HUES6 (cell line): ENCODE measurements around the gene OVCA2.
A peak's percentile ranks its signal among the peaks of the same experiment; 100 is the strongest.

ENCODE experiments used
- H3K27ac ChIP-seq: 2 replicates; pipeline ENCODE4 v1.7.0; 2013; ENCODE audit warnings: low read depth, mild to moderate bottlenecking, low read length, inconsistent platforms
- H3K27me3 ChIP-seq: 2 replicates; pipeline ENCODE4 v1.6.1; 2013; ENCODE audit warnings: low read length; ENCODE audit not compliant: control insufficient read depth, insufficient read depth
- H3K36me3 ChIP-seq: 2 replicates; pipeline ENCODE4 v1.6.1; 2013; ENCODE audit warnings: low read length; ENCODE audit not compliant: control insufficient read depth, insufficient read depth
- H3K4me1 ChIP-seq: 2 replicates; pipeline ENCODE4 v1.6.1; 2013; ENCODE audit warnings: low read length; ENCODE audit not compliant: control insufficient read depth, insufficient read depth
- H3K4me3 ChIP-seq: 2 replicates; pipeline ENCODE4 v1.5.1; 2013; ENCODE audit warnings: low read depth, low read length
- H3K9ac ChIP-seq: one replicate; pipeline ENCODE4 v1.6.1; 2013; ENCODE audit warnings: mild to moderate bottlenecking, low read length
- H3K9me3 ChIP-seq: 2 replicates; pipeline ENCODE4 v1.6.1; 2013; ENCODE audit warnings: low read depth, low read length; ENCODE audit not compliant: control insufficient read depth, insufficient read depth

The OVCA2 gene

DNA sequence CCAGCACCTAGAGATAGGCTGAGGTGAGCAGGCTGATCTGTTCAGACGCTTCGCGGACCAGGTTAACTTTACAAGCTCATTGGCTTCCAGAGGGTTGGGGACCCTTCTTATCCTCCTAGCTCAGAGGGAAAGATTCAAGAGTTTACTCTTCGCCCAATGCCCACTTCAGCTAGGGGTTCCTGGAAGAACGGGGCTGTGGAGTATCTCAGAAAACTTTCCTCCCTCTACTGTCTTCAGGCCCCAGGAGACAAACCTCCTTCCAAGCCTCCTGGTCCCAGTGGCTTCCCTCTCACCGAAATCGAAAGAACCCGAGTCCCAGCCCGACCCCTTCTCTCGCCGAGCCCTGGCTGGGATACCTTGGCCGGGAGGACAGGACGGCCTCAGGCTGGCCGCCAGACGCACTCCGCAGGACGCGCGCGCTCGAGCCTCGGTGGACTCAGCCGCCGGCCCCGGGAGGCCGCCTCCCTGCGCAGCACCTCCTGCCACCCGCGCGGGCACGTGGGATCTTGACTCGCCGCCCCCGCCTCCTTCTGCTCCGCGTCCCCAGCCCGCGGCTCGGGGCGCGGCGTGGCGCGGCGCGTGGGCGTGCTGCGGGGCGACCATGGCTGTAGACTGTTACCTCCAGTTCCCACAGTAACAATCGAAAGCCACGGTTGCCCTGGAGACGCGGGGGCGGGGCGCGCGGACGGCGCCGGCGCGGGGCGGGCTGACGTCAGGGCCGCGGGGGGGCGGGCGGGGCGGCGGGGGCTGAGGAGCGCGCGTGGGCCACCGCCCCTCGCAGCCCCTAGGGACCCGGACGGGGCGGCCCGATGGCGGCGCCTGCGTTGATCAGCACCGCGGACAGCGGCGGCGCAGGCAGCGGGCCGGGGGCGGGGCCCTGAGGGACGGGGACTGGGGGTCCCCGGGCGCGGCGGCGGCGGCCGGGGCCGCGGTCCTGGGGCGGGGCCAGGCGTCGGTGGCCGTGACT is 7.8 kb downstream of the OVCA2 start:
- peak overlapping the region; percentile 69 for H3K4me3 ChIP-seq
- H3K36me3 ChIP-seq, result no peaks in the 10 kb centered on the region
- H3K9ac ChIP-seq, result peak overlapping the region; percentile 49
- no peaks in the 10 kb centered on the region for H3K9me3 ChIP-seq
- H3K27me3 ChIP-seq, result peaks cover 75% of the 10 kb centered on the region
- H3K4me1 ChIP-seq, result peaks cover 13% of the 10 kb centered on the region; the same call in 1 of the 2 replicates
- H3K27ac ChIP-seq, result no peak overlapping the region

DNA sequence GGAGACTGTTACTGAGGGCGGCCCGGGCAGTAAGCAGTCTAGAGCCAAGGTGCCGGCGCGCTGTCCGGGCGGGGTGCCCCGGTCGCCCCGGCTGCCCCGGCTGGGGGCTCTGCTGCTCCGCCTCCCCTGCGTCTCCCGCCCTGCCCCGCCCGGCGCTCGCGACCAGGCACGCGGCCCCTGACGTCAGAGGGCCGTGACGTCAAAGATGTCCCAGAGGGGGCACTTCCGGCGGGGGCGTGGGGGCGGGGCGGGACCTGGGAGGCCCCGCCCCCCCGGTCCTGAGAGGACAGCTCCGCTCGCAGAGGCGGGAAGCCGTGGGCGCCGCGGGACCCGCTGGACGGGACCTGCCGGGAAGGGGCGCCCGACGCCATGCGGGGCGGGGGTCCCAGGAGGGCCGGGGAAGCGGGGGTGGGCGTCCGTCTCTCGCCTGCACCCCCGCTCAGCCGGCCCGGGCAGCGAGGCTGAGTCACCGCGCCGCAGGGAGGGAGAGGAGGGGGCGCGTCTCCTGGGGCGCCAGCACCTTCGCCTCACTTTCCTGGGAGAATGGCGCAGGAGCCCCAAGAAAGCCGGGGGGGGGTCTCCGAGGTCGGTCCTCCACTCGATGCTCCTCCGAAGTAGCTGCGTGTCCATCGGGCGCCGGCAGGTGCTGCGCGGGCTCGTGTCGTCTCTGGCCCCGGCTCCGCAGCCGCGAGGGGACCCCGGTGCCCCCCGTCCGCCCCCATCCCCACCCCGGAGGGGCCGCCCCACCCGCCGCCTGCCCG is 8.7 kb downstream of the OVCA2 start:
- peaks cover 81% of the 10 kb centered on the region for H3K27me3 ChIP-seq
- no peak overlapping the region for H3K27ac ChIP-seq
- H3K9me3 ChIP-seq, result no peaks in the 10 kb centered on the region
- no peak overlapping the region for H3K9ac ChIP-seq
- peaks cover 14% of the 10 kb centered on the region; the same call in 1 of the 2 replicates for H3K4me1 ChIP-seq
- no peaks in the 10 kb centered on the region for H3K36me3 ChIP-seq
- H3K4me3 ChIP-seq, result peak overlapping the region; percentile 42; the same call in 1 of the 2 replicates

DNA sequence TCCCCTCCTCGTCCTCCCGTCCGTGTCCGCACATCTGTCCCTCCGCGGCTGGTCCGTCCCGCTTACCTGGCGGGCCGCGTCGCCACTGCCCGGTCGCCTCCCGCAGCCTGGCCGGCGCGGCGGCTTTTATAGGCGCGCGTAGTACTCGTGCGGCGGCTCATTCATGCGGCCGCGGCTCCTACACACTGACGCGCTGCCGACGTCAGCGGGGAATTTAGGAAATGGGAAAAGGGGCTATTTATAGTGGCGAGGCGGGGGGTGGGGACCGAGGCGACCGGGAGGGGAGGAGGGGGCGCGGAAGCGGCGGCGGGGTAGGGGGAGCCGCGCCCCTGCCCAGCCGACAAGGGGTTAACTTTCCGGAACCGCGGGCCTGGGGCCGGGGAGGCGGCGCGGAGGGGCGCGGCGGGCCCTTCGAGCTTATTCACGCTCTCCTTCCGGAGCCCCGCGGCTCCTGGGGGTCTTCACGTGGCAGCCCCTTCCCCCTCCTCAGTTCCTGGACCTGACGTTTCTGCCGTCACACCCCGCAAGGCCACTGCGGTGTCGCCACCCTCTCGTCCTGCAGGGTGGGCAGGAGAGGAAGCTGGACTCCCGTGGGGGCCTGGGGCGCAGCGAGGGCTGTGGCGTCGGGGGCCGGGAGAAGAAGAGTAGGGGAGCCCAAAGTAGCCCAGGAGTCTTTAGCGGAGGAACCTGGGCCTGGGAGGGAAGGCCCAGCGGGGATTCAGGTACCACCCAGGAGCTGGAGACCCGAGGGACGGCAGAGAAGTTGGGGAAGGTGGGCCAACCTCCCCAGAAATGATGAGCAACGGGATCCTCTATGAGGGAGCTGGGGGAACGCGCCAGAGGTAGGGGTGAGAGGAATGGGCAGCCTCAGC is 9.5 kb downstream of the OVCA2 start:
- Histone ChIP-seq H3K9me3 (no peaks in the 10 kb centered on the region), H3K27me3 (peaks cover 86% of the 10 kb centered on the region), H3K4me1 (peaks cover 17% of the 10 kb centered on the region; the same call in 1 of the 2 replicates), H3K4me3 (peak overlapping the region; percentile 38; the same call in 1 of the 2 replicates), H3K9ac (no peak overlapping the region), H3K36me3 (no peaks in the 10 kb centered on the region), H3K27ac (no peak overlapping the region)

DNA sequence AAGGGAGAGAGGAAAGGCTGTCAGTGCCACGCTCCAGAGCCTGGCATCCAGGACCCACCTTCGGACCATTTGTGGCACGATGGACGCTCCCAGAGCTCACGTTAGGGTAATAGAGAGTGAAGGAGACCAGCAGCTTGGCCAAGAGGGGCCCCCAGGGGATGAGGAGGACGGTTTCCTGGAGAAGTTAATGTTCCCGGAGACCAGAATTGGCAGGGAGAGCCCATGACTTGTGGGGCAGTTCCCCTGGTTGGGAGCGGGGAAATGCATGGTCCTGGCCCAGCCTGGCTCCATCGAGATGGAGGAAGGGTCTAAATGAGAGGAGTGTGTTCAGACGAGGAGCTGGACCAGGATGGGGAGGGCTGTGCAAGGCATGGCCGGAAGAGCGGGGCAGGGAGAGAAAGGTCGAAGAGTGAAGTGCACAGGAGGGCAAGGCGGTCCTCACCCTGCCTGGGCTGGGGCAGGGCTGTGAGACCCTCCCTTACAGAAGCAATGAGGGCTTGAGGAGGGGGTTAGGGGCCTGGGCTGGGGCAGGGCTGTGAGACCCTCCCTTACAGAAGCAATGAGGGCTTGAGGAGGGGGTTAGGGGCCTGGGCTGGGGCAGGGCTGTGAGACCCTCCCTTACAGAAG is 10.2 kb downstream of the OVCA2 start:
- H3K27me3 ChIP-seq, result peaks cover 89% of the 10 kb centered on the region
- peaks cover 22% of the 10 kb centered on the region; the same call in 1 of the 2 replicates for H3K4me1 ChIP-seq
- no peaks in the 10 kb centered on the region for H3K9me3 ChIP-seq
- no peak overlapping the region for H3K27ac ChIP-seq
- H3K4me3 ChIP-seq, result no peak overlapping the region; the same call in 1 of the 2 replicates
- H3K9ac ChIP-seq, result no peak overlapping the region
- no peaks in the 10 kb centered on the region for H3K36me3 ChIP-seq

- H3K36me3 ChIP-seq, result no peaks in the 10 kb centered on the region
- H3K4me1 ChIP-seq, result peaks cover 22% of the 10 kb centered on the region; the same call in 1 of the 2 replicates
- H3K4me3 ChIP-seq, result peak overlapping the region; percentile 63
- H3K27me3 ChIP-seq, result peaks cover 91% of the 10 kb centered on the region
- H3K9ac ChIP-seq, result no peak overlapping the region
- H3K9me3 ChIP-seq, result no peaks in the 10 kb centered on the region
- no peak overlapping the region for H3K27ac ChIP-seq
Observed at GRCh38 chr17:2053380-2054261, 11.8 kb downstream of the OVCA2 start.

GRCh38 chr17:2054262-2054511 is 12.4 kb downstream of the OVCA2 start:
- Histone ChIP-seq H3K9ac (no peak overlapping the region), H3K9me3 (no peaks in the 10 kb centered on the region), H3K4me1 (peaks cover 22% of the 10 kb centered on the region; the same call in 1 of the 2 replicates), H3K27me3 (peaks cover 90% of the 10 kb centered on the region), H3K4me3 (peak overlapping the region; percentile 63), H3K27ac (no peak overlapping the region), H3K36me3 (no peaks in the 10 kb centered on the region)

DNA sequence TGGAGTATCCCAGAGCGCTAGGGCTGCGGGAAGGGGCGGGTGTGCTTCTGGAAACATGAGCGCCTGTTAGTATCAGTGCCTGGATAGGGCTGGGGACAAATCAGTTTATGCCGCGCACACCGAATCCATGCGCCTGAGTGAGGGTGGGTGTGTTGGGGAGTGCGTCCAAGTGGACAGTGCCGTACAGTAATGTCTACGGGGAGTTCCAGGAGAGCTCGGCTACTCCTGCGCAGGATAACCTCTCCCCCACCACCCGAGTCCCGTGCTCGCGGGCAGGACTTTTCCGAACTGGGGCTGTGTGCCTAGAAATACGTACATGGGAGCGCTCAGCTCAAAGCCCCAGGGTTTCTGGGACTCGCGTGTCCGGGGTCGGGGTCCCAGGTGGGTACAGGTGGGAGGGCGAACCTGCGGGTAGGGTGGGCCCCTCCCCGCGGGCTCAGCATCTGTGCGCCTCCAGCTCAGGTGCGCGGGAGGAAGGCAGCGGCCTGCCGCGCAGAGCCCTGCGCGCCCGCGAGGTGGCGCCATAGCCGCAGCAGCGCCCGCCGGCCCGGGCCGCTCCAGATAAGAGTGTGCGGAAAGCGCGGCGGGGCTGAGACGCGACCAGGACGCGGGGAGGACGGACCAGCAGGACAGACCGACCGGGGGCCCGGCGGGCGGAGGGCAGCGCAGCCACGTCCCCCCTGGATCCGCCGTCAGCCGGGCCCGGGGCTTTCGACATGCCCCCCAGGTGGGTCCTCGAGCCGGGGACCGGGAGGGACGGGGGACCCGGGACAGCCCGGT is 12.9 kb downstream of the OVCA2 start, which contains the start of gene HIC1:
Gene HIC1 (plus strand): TSS at position 592 of the 780 bp plus-strand sequence. CDS start 1,588 bp downstream, outside the sequence.
- peaks cover 90% of the 10 kb centered on the region for H3K27me3 ChIP-seq
- no peaks in the 10 kb centered on the region for H3K36me3 ChIP-seq
- H3K4me3 ChIP-seq, result peak within 1 kb of the TSS; percentile 63
- H3K9me3 ChIP-seq, result no peaks in the 10 kb centered on the region
- H3K27ac ChIP-seq, result no peak within 1 kb of the TSS
- H3K9ac ChIP-seq, result no peak within 1 kb of the TSS
- H3K4me1 ChIP-seq, result peaks cover 21% of the 10 kb centered on the region; the same call in 1 of the 2 replicates

- Histone ChIP-seq H3K9ac (no peak overlapping the region), H3K9me3 (no peaks in the 10 kb centered on the region), H3K4me1 (peaks cover 21% of the 10 kb centered on the region; the same call in 1 of the 2 replicates), H3K4me3 (peak overlapping the region; percentile 63), H3K27me3 (peaks cover 94% of the 10 kb centered on the region), H3K27ac (no peak overlapping the region), H3K36me3 (no peaks in the 10 kb centered on the region)
Observed at GRCh38 chr17:2055292-2056205, 13.7 kb downstream of the OVCA2 start.
